Endothelial cell of umbilical vein (primary cell): ENCODE data around the gene SMG5.

ENCODE experiments used
- EZH2 ChIP-seq: IDR thresholded peaks from 2 replicates; pipeline ENCODE4 v1.6.1; 2012; ENCODE audit warnings: borderline replicate concordance, low read depth, mild to moderate bottlenecking, moderate library complexity, low read length, inconsistent platforms; ENCODE audit not compliant: severe bottlenecking
- GATA2 ChIP-seq: IDR thresholded peaks from 2 replicates; pipeline ENCODE4 v1.7.0; 2011; ENCODE audit warnings: low read depth, mild to moderate bottlenecking, moderate library complexity, mixed read lengths, low read length; ENCODE audit not compliant: insufficient read length, insufficient read depth
- JUN ChIP-seq: IDR thresholded peaks from 2 replicates; pipeline ENCODE4 v1.6.1; 2011; ENCODE audit warnings: borderline replicate concordance, low read depth; ENCODE audit not compliant: insufficient read length, insufficient read depth
- POLR2A ChIP-seq: IDR thresholded peaks from 2 replicates; pipeline ENCODE4 v1.6.1; 2012; ENCODE audit warnings: low read depth, mild to moderate bottlenecking, control low read depth, low read length
- POLR2AphosphoS5 ChIP-seq: IDR thresholded peaks from 2 replicates; pipeline ENCODE4 v1.6.1; 2012; ENCODE audit warnings: low read depth, mild to moderate bottlenecking, control low read depth, low read length, moderate library complexity; ENCODE audit not compliant: insufficient read depth
- TF ChIP-seq, protein P1 (sequence below), 2 donors: IDR thresholded peaks; 1 replicate in 1 of 2; 2 replicates in 1 of 2; pipeline ENCODE4 v1.5.1; 2011; ENCODE audit warnings: low read length in 2 of 2, mild to moderate bottlenecking in 2 of 2, moderate library complexity in 2 of 2, control low read depth in 1 of 2, inconsistent platforms in 1 of 2, low read depth in 1 of 2; ENCODE audit not compliant: insufficient read depth in 1 of 2; ENCODE audit errors: extremely low read depth in 1 of 2

DNA sequence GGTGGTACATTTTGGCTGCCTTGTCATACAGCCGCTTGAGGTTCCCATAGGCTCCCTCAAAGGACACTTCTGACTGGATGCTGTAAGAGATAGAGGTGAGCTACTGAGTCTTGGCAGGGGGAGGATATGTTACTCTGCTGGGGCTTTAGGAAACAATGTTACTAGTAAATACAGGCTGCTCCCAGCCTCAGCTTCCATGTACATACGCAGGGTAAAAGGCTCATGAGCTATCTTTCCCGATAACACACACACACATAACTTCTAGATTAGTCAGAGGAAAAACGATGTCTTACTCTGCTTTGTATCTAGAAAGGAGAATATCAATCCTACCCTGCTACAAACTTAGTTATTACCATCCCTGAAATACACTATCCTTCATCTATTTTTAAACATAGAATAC lies 14.3 kb downstream of the SMG5 start:
- TF ChIP-seq POLR2A = no peak
- TF ChIP-seq EZH2 = no peak
- no peak for TF ChIP-seq POLR2AphosphoS5
- TF ChIP-seq, protein P1, sequence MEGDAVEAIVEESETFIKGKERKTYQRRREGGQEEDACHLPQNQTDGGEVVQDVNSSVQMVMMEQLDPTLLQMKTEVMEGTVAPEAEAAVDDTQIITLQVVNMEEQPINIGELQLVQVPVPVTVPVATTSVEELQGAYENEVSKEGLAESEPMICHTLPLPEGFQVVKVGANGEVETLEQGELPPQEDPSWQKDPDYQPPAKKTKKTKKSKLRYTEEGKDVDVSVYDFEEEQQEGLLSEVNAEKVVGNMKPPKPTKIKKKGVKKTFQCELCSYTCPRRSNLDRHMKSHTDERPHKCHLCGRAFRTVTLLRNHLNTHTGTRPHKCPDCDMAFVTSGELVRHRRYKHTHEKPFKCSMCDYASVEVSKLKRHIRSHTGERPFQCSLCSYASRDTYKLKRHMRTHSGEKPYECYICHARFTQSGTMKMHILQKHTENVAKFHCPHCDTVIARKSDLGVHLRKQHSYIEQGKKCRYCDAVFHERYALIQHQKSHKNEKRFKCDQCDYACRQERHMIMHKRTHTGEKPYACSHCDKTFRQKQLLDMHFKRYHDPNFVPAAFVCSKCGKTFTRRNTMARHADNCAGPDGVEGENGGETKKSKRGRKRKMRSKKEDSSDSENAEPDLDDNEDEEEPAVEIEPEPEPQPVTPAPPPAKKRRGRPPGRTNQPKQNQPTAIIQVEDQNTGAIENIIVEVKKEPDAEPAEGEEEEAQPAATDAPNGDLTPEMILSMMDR (IDR thresholded peaks at IDR 0.05; ENCODE audit: extremely low read depth in 1 of 2, insufficient read depth in 1 of 2, low read depth in 1 of 2, low read length in 2 of 2) = no peak
- no peak for TF ChIP-seq JUN
- TF ChIP-seq GATA2 = no peak
